Medulla oblongata (tissue), 1 donor: ENCODE results near the gene YPEL2.
"Not testable (repeated sequence)": the region's sequence is repeated elsewhere in the genome, so short reads cannot be mapped to it uniquely, and the experiment has no call there.

ENCODE experiments used
- DNase-seq: peaks from one replicate; pipeline ENCODE4 v3.0.0-alpha.2; 2015; ENCODE audit errors: extremely low spot score

Gene YPEL2

DNA sequence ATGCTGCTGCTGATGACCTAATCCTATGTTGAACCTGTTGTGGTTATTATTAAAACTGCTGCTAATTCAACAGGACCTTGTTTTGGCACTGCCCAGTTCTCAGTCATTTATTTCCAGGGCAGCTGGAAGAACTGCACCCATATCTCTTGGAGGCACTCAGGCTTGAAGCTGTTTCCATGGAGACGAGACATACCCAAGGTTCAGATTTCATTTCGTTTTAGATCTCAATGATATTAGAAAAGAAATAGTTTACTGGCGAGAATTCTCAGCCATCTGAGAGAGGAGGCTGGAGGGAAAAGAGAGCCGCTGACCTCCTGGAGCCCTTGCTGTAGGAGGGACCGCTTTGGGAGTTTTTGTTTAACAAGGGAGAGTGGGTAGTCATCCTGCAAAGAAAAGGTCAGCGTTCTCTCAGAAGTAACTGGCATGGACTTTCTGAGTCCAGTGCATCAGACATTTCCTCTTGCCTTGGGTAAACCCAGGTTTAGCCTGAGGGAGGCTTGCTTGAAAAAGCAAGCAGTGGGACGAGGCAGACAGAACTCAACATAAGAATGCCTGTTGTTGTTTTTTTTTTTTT, 75.4 kb downstream of the YPEL2 start:
- no peak for DNase-seq

DNA sequence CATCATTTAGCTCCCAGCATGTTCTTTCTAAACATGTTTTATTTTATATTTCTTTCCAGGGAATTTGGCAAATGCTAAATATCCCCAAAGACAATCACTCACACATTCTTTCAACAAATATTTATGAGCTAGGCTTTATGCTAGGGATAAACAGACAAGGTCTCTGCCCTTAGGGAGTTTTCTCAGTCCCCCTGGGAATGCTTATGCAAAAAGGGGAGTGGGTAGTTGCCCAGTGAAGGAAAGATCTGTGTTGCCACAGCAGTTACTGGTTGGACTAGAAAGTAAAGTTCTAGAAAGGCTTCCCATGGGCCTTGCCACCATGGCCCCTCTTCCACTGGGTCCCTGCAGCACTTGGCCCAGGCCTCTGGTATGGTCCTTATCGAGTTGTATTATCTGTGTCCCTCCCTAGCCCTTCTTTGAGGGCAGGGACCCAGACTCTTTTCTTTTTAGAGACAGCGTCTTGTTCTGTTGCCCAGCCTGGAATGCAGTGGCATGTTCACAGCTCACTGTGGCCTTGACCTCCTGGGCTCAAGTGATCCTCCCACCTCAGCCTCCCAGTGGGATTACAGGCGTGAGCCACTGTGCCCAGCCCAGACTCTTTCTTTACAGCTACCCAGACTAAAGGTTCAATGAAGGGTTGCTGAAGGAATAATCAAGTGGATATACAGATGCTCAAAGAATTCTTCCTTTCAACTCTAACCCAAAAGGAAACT, 78.0 kb downstream of the YPEL2 start:
- DNase-seq = no peak

DNA sequence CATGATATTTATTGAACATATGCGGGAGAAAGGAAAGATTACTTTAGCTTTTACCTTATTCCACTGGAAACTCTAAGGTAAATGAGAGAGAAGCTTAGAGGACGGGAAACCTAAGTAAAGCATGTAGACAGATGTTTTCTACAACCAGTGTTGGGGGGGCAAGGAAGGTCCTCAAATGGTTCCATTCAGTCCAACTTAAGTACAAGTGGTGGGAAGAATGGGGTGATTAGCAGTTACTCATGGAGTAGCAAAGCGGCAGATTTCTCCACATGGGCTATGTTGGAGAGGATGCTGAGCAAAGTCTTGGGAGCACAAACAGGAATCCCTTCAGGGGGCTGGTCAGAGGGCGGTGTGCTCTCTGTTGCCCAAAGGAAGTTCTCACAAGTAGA, 78.6 kb downstream of the YPEL2 start:
- DNase-seq = no peak

DNA sequence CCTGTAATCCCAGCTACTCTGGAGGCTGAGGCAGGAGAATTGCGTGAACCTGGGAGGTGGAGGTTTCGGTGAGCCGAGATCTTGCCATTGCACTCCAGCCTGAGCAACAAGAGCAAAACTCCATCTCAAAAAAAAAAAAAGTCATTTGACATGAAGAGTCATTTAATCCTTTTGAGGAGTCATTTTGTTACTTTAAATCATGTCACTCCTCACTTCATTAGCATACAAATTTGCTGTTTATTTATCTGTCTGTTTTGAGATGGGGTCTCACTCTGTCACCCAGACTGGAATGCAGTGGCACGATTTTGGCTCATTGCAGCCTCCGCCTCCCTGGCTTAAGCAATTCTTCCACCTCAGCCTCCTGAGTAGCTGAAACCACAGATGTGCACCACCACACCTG, 81.0 kb downstream of the YPEL2 start:
- not testable (repeated sequence) for DNase-seq

DNA sequence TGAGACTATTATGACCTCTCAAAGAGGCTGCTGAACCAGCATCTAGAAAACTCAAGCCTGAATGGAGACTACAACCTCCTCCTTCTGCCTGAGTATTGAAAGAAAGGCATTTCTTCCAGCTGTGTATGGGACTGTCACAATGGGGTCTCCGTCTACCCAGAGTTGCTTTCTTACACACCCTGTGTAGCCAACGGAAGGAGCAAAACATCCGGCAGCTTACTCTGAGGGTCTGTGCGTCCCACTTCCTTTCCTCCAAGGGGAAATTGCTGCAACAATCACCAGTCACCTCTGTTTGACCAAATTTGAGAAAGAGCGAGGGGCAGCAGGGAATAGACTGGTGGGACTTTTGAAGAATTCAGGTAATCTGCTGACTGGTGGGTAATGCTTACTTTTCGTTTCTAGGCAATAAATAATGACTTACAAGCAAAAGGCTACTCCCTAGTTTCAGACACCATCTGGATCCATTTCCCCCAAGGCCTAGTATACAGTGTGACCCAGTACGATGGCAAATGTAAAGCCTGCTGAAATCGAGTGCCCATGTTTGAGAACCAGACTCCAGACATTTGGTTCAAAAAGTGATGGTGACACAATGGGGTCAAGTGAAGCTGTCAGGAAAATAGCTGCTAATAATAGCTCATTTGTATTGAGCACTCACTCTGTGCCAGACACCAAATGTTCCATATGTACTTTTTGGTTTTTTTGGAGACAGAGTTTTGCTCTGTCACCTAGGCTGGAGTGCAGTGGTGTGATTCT, 81.7 kb downstream of the YPEL2 start:
- DNase-seq = no peak

DNA sequence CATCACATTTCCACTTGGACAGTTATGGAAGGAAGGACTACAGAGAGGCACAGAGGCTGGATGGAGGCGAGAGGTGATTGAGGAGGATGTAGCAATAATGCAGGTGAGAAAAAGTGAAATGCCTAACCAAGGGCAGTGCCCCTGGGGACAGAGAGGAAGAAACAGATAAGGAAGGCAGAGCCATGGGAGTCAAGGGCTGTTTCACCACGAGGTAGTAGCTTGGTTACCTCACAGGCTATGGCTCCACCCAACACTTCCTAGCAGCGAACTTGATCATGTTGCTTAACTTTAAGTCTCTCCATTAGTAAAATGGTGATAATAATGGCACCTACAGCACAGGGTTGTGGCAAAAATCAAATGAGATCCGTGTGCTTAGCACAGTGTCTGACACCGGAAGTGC, 83.9 kb downstream of the YPEL2 start:
- DNase-seq = no peak

DNA sequence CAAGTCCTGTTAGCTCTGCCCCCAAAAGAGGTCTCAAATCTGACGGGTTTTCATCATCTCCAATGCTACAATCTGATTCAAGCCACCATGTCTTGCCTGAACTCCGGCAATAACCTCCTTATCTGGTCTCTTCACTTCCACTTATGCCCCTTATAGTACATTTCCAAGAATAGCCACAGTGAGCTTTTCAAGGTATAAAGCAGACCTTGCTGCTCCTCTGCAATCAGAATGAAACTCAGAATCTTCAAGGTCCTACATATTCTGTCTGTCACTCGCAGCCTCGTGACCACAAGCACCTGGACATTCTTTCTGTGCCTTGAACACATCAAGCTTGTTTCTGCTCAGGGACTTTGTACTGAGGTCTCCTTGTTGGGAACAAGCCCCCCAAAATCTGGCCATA, 84.7 kb downstream of the YPEL2 start:
- DNase-seq = no peak

DNA sequence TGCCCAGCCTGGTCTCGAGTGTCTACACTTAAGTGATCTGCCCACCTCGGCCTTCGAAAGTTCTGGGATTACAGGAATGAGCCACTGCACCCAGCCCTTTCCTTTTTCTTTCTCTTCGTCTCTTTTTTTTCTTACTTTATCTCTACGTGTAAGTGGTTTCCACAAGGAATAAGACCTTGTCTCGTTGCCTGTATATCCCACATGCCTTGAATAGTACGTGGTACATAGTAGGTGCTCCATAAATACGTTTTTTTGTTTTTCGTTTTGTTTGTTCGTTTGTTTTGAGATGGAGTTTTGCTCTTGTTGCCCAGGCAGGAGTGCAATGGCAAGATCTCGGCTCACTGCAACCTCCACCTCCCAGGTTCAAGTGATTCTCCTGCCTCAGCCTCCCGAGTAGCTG, 86.0 kb downstream of the YPEL2 start:
- no peak for DNase-seq

DNA sequence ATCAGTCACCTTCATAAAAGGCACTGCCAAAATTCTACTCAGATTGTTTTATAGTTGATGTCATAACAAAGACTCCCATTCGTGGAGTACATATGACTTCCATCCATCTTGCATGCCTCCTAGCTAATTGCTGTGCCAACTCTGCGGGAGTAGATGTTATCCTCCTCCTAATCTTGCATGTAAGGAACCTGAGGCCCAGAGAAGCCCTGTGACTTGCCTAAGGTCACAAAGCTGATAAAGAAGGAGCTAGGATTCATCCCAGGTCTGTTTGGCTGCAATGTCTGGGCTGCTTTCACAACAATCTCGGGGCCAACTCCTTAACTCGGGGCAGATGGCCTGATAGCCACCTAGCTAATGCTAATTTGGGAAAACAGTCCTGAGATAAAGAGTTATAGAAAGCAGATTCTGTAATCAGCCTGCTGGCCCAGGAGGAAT, 87.3 kb downstream of the YPEL2 start:
- DNase-seq = no peak

DNA sequence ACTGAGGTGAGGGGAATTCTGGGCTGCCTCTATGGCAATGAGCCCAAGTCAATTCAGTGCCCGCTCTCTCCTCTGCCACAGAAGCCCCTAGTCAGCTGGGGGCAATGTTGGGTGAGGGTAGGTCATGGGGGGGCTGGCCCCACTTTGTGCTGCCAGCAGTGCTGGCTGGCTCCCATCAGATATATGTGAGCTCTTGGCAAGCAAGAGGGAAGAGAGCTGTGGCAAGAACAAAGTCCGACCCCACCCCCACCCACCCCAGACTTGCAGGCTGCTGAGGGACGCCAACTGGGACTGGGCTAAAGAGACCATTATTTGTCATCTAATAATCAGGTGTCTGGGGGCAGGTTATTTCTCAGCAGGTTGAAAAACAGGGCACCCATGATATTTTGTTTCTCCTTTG, 89.4 kb downstream of the YPEL2 start:
- DNase-seq = no peak

DNA sequence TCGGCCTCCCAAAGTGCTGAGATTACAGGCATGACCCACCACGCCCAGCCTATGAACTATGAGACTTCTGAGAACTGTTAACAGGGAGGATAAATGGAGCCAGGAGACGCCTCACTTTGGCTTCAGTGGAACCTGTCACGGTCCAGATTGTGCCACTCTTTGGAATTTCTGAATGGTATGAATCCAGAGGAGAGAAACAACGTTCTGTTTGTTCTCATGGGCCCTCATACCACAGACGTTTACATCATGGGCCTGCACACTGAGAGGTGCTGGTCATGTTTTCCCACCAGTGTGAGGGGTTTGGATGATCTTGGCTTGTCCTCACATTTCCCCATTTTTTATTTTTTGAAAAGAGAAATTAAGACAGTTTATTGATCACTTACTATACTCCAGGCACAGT, 90.3 kb downstream of the YPEL2 start:
- no peak for DNase-seq

DNA sequence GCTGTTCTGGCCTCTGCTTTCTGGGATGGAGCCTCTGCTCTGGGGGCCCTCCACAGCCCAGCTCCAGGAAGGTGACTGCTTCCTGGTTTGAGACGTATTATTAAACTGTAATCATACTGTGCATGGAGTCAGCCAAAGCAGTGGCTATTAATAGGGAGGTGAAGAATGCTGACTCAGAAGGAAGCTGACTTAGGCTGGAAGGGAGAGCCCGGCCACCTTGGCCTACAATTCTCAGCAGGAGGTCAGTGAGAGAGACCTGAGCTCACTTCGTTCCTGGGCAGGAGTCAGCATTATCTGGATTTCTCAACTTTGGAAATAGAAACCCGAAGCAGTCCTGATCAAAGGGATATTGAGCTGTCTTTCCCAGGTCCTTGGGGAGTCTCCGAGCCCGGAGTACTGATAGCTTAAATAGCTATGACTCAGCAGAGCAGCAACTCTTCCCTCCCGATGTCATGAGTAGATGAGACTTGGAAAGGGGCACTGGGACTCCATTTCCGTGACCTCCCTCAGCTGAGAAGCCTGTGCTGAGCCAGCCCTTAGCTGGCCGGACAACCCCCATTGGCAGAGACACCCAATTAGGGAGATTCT, 91.8 kb downstream of the YPEL2 start:
- DNase-seq = no peak

DNA sequence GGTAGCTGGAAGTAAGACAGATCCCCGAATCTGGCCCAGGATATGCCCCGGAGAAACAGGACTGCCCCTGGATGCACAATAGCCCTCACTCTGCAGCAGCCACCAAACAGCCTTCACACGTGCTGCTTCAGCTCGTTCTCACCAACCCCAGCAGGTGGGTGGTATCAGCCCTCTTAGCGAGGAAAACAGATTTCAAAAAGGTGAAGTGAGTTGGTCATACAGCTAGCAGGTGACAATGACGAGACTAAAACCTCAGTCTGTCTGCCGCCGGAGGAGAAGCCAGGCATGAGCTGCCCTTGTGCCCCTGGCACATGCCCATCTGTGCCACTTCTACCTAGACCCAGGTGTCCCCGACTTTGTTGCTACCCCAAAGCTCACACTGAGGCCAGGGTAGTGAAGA, 92.4 kb downstream of the YPEL2 start:
- DNase-seq = no peak

DNA sequence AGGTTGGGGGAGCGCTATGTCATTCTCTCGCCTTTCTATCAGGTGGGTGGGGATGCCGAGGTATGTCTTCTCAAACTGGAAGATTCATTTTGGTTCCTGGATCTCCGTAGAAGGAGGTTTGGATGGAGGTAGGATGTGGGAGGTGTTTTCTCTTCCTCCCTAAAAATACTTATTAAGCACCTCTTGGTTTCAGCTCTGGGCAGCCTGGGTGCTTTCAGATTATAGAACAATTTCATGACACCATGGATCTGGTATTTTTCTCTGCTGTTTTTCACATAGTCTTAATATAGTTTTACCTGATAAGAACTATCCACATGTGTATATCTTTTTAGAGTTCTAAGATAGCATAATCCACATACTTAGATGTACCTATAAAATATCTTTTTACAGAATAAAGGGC, 92.9 kb downstream of the YPEL2 start:
- no peak for DNase-seq

DNA sequence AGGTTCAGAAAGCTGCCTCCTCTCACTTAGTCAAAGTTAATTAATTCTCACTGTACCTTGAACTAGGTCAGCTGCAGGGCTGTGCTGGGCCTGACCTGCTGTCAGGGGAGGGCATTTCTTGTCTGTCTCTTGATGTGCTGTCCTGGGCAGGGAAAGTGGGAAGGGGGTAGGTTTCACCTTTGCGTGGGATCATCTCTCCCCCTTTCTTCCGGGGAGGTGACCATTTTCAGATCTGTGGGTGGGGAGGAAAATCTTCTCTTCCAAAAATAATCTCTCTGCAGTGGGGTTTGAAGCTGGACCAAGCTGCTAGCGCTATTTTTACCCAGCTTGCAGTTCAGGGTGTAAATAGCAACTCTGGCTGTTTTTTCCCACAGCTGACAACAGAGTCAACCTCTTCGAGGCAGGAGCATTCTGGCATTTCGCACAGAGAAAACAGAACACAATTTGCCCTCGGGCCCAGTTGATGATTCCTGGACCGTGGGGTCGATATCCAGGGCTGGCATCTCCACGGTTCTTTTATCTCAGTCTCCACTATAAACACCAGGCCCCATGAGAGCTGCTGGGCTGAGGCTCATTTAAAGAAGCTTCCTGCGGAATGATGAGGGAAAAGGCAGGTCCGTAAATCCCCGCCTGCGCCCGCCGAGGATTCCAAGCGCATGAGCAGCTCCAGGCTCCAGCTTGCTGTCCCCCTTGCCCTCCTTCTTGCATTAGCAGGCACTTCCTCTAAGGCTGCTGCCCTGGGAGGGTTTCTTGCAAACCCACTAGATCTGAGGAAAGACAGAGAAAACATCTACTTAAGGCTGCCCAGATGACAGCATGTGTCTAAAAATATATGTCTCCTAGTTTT, 93.9 kb downstream of the YPEL2 start:
- DNase-seq = no peak

DNA sequence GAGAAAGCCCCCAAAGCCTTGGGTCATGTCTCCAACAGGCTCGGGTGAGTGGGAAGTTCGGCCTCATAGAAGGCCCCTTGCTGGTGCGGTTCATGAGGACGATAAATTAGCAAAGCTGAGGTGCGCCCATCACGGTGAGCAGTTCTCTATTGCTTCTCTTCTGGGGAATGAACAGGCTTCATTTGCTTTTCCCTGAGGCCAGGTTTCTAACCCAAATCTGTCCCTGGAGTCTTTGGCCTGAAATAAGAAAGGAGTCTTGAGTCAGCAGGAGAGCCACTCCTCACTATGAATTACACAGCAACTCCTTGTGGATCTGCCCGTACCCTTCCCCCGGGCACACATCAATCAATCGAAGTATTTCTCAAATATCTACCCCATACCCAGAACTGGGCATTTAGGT, 94.6 kb downstream of the YPEL2 start:
- no peak for DNase-seq

DNA sequence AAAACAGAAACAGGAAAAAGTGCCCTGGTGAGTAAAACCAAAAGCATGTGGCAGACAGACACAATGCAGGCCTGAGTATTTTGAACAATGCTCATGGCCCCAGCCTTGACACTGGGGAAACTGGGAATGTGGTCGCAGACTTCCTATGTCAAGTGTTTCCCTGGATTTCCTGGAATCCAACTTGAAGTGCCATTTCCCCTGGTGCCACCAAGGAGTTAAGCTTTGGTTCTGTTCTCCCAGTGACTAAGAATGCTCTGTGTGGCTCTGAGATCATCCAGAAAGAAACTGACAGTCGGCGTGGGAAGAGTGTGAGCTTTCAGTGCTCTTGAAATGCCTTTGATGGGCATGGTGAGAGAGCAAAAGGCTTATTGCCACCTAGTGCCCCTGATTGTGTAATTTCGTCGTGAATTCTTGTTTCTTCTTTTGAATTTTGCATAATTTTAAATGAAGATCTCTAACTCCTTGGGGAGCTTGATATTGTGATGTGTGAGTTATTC, 96.0 kb downstream of the YPEL2 start:
- peak; percentile 85 for DNase-seq

DNA sequence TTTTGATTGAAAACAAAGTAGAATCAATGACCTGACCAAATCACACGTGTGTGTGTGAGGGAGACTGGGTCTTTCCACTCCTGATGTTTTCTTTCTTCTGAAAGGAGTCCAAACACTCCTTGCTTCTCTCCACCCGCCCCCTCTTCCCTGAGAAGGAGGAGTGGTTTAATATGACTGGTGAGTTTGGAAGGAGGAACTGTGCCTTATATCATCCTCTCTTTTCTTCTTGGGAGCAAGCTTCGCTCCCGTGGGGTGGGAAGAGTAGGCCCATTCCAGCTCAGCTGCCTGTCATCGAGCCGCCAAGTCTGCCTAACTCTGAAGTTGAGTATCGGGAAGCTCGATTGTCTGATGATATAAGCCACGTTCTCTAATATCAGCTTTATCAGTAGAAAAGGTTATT, 96.5 kb downstream of the YPEL2 start:
- DNase-seq = peak; percentile 20

DNA sequence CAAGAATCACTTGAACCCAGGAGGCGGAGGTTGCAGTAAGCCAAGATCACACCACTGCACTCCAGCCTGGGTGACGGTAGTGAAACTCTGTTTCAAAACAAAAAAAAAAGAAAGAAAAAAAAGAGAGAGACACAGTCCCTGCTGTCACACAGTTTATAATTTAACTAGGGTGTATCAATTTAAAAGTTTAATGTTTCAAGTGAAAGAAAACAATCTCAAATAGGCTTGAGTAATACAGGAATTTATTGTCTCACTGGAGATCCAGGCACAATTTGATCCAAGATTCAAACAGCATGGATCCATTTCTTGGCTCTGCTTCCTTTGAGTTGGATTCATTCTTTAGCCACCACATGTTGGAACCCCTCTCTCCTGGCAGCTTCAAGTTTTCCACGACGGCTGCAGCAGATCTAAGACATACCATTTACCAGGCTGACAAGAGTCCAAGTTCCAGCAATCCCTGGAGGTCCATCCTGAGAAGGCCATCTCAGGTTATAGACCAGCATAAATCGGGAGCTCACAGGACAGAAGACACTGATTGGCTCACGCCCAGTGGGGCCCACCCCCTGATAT, 97.5 kb downstream of the YPEL2 start:
- no peak for DNase-seq

DNA sequence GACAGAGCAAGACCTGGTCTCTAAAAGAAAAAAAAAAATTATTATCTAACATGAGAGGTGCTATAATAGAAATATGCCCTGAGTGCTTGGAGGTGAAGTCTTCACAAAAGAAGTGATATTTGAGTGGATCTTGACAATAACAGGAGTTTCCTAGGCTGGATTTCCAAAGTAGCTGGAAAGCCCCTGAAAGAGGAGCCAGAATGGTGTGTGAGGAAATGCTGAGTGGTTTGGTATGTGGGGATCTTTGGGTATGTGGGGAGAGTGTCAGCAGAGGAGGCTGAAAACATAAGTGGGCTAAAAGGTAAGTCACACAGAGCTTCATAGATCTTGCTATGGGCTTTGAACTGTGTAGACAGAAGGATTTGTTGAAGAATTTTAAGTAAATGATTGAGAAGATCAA, 100.1 kb downstream of the YPEL2 start:
- no peak for DNase-seq

DNA sequence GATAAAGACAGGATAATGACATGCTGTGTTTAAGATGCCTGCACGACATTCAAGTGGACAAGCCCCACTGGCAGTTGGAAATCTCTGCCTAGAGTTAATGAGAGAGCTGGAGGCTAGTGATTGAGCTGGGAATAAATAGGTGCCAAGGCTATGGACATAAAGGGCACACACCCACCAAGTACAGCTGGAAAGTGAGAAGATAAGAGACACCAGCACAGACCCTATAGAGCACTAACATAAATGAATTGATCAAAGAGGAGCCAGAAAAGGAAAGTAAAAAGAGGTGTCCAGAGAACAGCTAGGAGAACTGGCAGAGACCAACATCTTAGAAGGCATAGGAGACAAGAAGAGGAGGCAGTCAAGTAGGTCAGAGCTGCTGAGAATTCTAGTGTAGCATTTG, 101.2 kb downstream of the YPEL2 start:
- no peak for DNase-seq
